HFFc6 (cell line): Measurements from ENCODE around the gene BRF1. TPM values are rescaled to one million over a fixed set of nuclear protein-coding genes. Genes with fewer than 3 reads are reported as not detected.

ENCODE experiments used
- DNase-seq: peaks from one replicate; pipeline ENCODE4 v3.0.0-alpha.2; 2018
- H3K27ac Mint-ChIP-seq: 2 replicates; pipeline ENCODE4 v1.8.0; 2020; ENCODE audit warnings: mild to moderate bottlenecking, mixed read lengths
- H3K27me3 Mint-ChIP-seq: 2 replicates; pipeline ENCODE4 v1.8.0; 2021; ENCODE audit warnings: mild to moderate bottlenecking, moderate library complexity, mixed read lengths; ENCODE audit not compliant: insufficient read depth
- H3K36me3 Mint-ChIP-seq: 2 replicates; pipeline ENCODE4 v1.8.0; 2021; ENCODE audit warnings: low read depth, mixed read lengths
- H3K4me1 Mint-ChIP-seq: 2 replicates; pipeline ENCODE4 v1.8.0; 2020; ENCODE audit warnings: low read depth, mixed read lengths
- H3K4me3 Mint-ChIP-seq: 2 replicates; pipeline ENCODE4 v1.8.0; 2020; ENCODE audit warnings: mild to moderate bottlenecking, moderate library complexity, mixed read lengths
- H3K9me3 Mint-ChIP-seq: 2 replicates; pipeline ENCODE4 v1.8.0; 2020; ENCODE audit warnings: mild to moderate bottlenecking, mixed read lengths
- CTCF ChIP-seq: fragments of 200-600 bp; sonication (generic); IDR thresholded peaks from 2 replicates; pipeline ENCODE4 v1.5.0; 2021; ENCODE audit warnings: antibody characterized with exemption, mild to moderate bottlenecking
- total RNA-seq, 6 experiments: library from RNA; stranded (reverse); fragmentation: NEBNext Ultra II Directional; extraction: Animal tissue kit (Norgen Biotek cat#: 25700); gene quantifications; 2 replicates in 1 of 6; 3 replicates in 5 of 6; pipeline ENCODE4 v1.2.3, GENCODE V29; 2021

Gene BRF1
- total RNA-seq, 6 experiments from 2014 or later: 20.1 to 25.8 (median 21.8) TPM

GRCh38 chr14:105195522-105196264 lies 105.1 kb downstream of the BRF1 start:
- no peak for DNase-seq
- H3K27ac Mint-ChIP-seq: no peak overlapping the region
- H3K36me3 Mint-ChIP-seq: no peaks in the 10 kb centered on the region
- H3K4me3 Mint-ChIP-seq: no peak overlapping the region
- H3K9me3 Mint-ChIP-seq: no peaks in the 10 kb centered on the region
- H3K27me3 Mint-ChIP-seq: peaks cover 11% of the 10 kb centered on the region
- H3K4me1 Mint-ChIP-seq: peaks cover 23% of the 10 kb centered on the region; the same call in 1 of the 2 replicates
- no peak for TF ChIP-seq CTCF

DNA sequence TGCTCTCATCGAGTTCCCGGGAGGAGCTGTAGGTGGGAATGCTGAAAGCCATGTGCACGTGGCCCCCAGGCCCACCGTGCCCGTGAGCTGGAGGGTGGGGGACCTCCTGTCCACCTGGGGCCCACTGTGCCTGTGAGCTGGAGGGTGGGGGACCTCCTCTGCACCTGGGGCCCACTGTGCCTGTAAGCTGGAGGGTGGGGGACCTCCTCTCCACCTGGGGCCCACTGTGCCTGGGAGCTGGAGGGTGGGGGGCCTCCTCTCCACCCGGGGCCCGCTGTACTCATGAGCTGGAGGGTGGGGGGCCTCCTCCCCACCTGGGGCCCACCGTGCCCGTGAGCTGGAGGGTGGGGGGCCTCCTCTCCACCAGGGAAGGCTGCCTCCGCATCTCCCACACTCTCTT lies 105.8 kb downstream of the BRF1 start:
- H3K4me3 Mint-ChIP-seq: no peak overlapping the region
- peaks cover 23% of the 10 kb centered on the region; the same call in 1 of the 2 replicates for H3K4me1 Mint-ChIP-seq
- no peaks in the 10 kb centered on the region for H3K9me3 Mint-ChIP-seq
- H3K27me3 Mint-ChIP-seq: peaks cover 11% of the 10 kb centered on the region
- no peak for DNase-seq
- no peak overlapping the region for H3K27ac Mint-ChIP-seq
- H3K36me3 Mint-ChIP-seq: no peaks in the 10 kb centered on the region
- TF ChIP-seq CTCF: no peak

GRCh38 chr14:105193916-105194782 lies 106.7 kb downstream of the BRF1 start:
- DNase-seq: no peak
- no peaks in the 10 kb centered on the region for H3K9me3 Mint-ChIP-seq
- TF ChIP-seq CTCF: no peak
- H3K4me1 Mint-ChIP-seq: peaks cover 18% of the 10 kb centered on the region; the same call in 1 of the 2 replicates
- no peaks in the 10 kb centered on the region for H3K36me3 Mint-ChIP-seq
- no peak overlapping the region for H3K27ac Mint-ChIP-seq
- peaks cover 11% of the 10 kb centered on the region for H3K27me3 Mint-ChIP-seq
- no peak overlapping the region for H3K4me3 Mint-ChIP-seq

DNA sequence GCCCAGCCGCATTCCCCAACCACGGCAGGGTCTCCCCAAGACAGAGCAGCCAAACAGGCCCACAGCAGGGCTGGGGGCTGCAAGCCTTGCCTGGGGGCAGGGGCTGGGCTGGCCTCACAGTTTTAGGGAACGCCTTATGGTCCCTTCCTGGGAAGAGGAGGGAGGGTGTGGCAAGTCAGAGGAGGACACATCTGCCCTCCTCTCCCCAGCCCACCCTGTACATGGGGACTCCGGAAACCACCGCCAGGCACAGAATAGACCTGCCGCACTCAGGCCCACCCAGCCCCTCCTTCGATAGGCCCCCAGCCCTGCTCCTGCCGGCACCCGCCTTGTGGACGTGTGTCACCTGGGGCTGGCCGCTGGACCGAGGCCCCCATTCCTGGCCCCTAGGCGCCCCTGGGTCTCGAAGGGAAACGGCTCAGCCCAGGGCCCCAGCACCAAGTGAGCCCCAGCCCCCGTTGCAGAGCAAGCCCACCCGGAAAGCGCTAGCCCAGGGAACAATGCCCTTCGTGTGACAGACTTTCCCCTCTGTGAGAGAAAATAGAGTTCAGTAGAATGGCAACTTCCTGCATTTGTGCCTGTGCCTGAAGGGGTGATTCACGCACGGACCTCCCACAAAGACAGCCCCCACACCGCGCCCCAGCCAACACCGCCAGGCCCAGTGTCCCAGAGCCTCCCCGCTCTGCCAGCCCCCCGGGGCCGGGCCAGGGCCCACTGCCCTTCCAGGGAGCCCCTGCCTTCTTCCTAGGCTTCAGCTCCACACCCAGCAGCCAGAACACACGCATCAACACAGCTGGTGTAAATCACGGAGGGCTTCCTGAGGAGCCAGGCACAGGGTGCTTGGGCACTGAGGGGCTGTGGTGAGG lies 107.7 kb downstream of the BRF1 start:
- Mint-ChIP-seq H3K4me3 (no peak overlapping the region), H3K27ac (no peak overlapping the region), H3K36me3 (peaks cover 6% of the 10 kb centered on the region; the same call in 1 of the 2 replicates), H3K27me3 (peaks cover 9% of the 10 kb centered on the region), H3K4me1 (peaks cover 13% of the 10 kb centered on the region; the same call in 1 of the 2 replicates), H3K9me3 (peaks cover 10% of the 10 kb centered on the region; the same call in 1 of the 2 replicates)
- DNase-seq: no peak
- TF ChIP-seq CTCF: no peak

DNA sequence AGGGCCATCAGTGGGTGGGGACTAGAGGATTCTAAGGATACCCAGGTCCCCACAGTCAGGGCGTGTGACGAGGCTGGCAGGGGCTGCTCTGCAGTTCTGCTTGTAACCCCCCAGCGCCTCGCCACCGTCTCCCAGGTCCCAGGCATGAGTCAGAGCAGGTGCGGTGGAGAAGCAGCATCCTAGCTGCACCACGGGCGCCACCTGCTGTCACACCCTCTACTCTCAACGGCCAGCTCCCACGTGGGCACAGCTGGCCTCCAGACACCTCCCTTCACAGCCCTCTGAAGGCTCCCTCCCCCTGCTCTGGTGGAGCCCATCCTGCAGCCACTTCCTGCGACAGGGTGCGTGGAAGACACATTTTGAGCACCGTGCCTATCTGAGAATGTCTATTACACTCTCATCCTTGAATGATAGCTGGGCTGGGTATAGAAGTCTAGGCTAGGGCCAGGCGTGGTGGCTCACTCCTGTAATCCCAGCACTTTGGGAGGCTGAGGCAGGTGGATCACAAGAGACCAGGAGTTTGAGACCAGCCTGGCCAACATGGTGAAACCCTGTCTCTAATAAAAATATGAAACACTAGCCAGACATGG lies 112.8 kb downstream of the BRF1 start:
- Mint-ChIP-seq H3K27ac (no peak overlapping the region), H3K36me3 (peaks cover 6% of the 10 kb centered on the region; the same call in 1 of the 2 replicates), H3K9me3 (peaks cover 16% of the 10 kb centered on the region), H3K4me3 (no peak overlapping the region), H3K27me3 (peaks cover 9% of the 10 kb centered on the region), H3K4me1 (no peaks in the 10 kb centered on the region)
- no peak for TF ChIP-seq CTCF
- DNase-seq: no peak
